PC-3 (cell line): Measurements from ENCODE around the gene PRKCQ. TPM values are rescaled to one million over a fixed set of nuclear protein-coding genes. Genes with fewer than 3 reads are reported as not detected.

Experiments used
- ATAC-seq: fragments of 200-7000 bp; cut with Tn5 transposase; 2 replicates; pipeline ENCODE4 v1.9.1; 2020; ENCODE audit warnings: mild to moderate bottlenecking, moderate library complexity
- BruUV-seq: library from RNA; stranded (reverse); fragments of 400-500 nt; replicated peaks from 2 replicates; lab custom pipeline; 2021; lab: Mats Ljungman, UMichigan
- CTCF ChIA-PET: fragments of 300-600 bp; sonication (Branson Sonifier 250); formaldehyde crosslinking; loops from one replicate; lab custom pipeline; 2022; ENCODE audit warnings: antibody characterized with exemption; lab: Charles Lee
- POLR2A ChIA-PET: fragments of 300-600 bp; sonication (Branson Sonifier 250); formaldehyde crosslinking; loops from one replicate; lab custom pipeline; 2022; ENCODE audit warnings: antibody characterized with exemption; ENCODE audit not compliant: unreplicated experiment; lab: Charles Lee
- DNase-seq: peaks from one replicate; pipeline ENCODE4 v3.0.0-alpha.2; 2015
- H2AFZ ChIP-seq: fragments of 300-600 bp; sonication (generic); 2 replicates; pipeline ENCODE4 v1.6.0; 2016; ENCODE audit warnings: antibody characterized with exemption, low read length
- H3F3A ChIP-seq: fragments of 300-600 bp; sonication (generic); one replicate; pipeline ENCODE4 v1.6.0; 2017; ENCODE audit warnings: antibody characterized with exemption, low read length, control low read depth, mild to moderate bottlenecking; ENCODE audit not compliant: unreplicated experiment
- H3K27ac ChIP-seq: fragments of 300-600 bp; sonication (generic); 2 replicates; pipeline ENCODE4 v1.5.1; 2016; ENCODE audit warnings: mild to moderate bottlenecking, low read length
- H3K27me3 ChIP-seq: fragments of 300-600 bp; sonication (generic); 2 replicates; pipeline ENCODE4 v1.6.1; 2016; ENCODE audit warnings: low read length, mixed read lengths
- H3K36me3 ChIP-seq: fragments of 300-600 bp; sonication (generic); 2 replicates; pipeline ENCODE4 v1.6.1; 2016; ENCODE audit warnings: low read depth, mixed run types, low read length, mixed read lengths
- H3K4me1 ChIP-seq: fragments of 300-600 bp; sonication (generic); 2 replicates; pipeline ENCODE4 v1.5.1; 2016; ENCODE audit warnings: low read length; ENCODE audit not compliant: insufficient read depth
- H3K4me2 ChIP-seq: fragments of 300-600 bp; sonication (generic); 2 replicates; pipeline ENCODE4 v1.6.0; 2016; ENCODE audit warnings: low read length
- H3K4me3 ChIP-seq: fragments of 300-600 bp; sonication (generic); 2 replicates; pipeline ENCODE4 v1.5.1; 2016; ENCODE audit warnings: mild to moderate bottlenecking, low read length, mixed read lengths
- H3K79me2 ChIP-seq: fragments of 300-600 bp; sonication (generic); 2 replicates; pipeline ENCODE4 v1.6.1; 2017; ENCODE audit warnings: low read length, mixed read lengths
- H3K9ac ChIP-seq: fragments of 300-600 bp; sonication (generic); 2 replicates; pipeline ENCODE4 v1.6.0; 2016; ENCODE audit warnings: mild to moderate bottlenecking, low read length
- H3K9me2 ChIP-seq: fragments of 300-600 bp; sonication (generic); replicated peaks from 2 replicates; pipeline ENCODE4 v1.6.1; 2016; ENCODE audit warnings: mixed run types, low read length, mixed read lengths
- H3K9me3 ChIP-seq: fragments of 300-600 bp; sonication (generic); 2 replicates; pipeline ENCODE4 v1.6.1; 2016; ENCODE audit warnings: low read length, mixed read lengths
- H4K20me1 ChIP-seq: fragments of 300-600 bp; sonication (generic); 2 replicates; pipeline ENCODE4 v1.6.1; 2016; ENCODE audit warnings: low read length, mixed read lengths
- EZH2 ChIP-seq: fragments of 300-600 bp; sonication (generic); IDR thresholded peaks from one replicate; pipeline ENCODE4 v1.6.1; 2017; ENCODE audit warnings: antibody characterized with exemption, mild to moderate bottlenecking, low read length; ENCODE audit not compliant: unreplicated experiment
- EZH2phosphoT487 ChIP-seq: fragments of 300-600 bp; sonication (generic); IDR thresholded peaks from 2 replicates; pipeline ENCODE4 v1.6.1; 2018; ENCODE audit warnings: mild to moderate bottlenecking, antibody characterized with exemption, low read length, borderline replicate concordance
- intact Hi-C: fragments of 100-400 bp; cut with micrococcal nuclease; formaldehyde crosslinking; loops from 2 replicates; pipeline ENCODE4 v1.9.0; 2023
- total RNA-seq: library from RNA; depleted of rRNA; stranded (reverse); fragments of >200 nt; gene quantifications from 2 replicates; pipeline ENCODE4 v1.2.3, GENCODE V29; 2014
- TF ChIP-seq, protein P1 (sequence below): fragments of 300-600 bp; sonication (generic); conservative IDR thresholded peaks from 2 replicates; pipeline ENCODE4 v1.5.1; 2017; ENCODE audit warnings: antibody characterized with exemption, low read depth, mild to moderate bottlenecking, low read length

Gene PRKCQ
- total RNA-seq, 1 experiment from 2014 or later, result not detected

DNA sequence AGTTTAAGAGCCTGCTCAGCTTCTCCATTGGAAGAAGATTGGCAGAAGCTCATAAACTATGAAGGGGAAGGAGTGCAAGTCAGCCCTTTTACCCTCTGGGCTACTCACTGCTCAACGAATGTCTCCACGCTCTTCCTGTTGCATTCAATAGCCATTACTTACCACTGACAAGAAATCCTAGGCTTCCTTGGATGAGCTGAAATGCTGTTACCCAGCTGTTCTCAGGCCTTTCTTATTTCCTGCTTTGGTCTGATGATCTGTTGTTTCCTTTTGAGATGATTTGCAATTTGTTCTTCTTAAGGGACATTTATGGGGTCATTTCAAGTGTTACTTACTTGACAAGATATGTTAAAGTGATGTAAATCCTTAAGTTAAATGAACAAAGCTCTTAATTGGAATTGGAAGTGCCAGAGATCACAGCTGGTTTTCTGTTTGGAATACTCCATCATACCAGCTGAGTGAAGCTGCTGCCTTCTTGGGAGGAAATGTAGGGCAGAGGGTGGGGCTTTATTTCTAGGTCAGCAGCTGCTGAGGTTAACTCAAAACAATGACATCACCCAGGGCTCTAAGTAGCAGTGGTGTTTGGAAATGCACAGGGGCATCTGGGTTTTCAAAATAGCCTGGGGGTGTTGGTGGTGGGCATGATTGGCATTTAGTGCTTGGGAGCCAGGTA lies 170.0 kb downstream of the PRKCQ start:
- POLR2A ChIA-PET, result no interaction called here
- Histone ChIP-seq H3K9ac (no peak overlapping the region), H3K79me2 (no peaks in the 10 kb centered on the region), H3K27me3 (peaks cover 23% of the 10 kb centered on the region), H3K9me3 (no peaks in the 10 kb centered on the region), H3K4me3 (no peak overlapping the region), H3K36me3 (no peaks in the 10 kb centered on the region), H3K9me2 (no peaks in the 10 kb centered on the region), H3K4me2 (no peak overlapping the region), H3K27ac (no peak overlapping the region), H2AFZ (no peak overlapping the region), H3K4me1 (no peaks in the 10 kb centered on the region), H4K20me1 (no peaks in the 10 kb centered on the region), H3F3A (no peaks in the 10 kb centered on the region)
- DNase-seq, result no peak
- no TSS peak for BruUV-seq
- ATAC-seq, result no peak
- TF ChIP-seq, protein P1, sequence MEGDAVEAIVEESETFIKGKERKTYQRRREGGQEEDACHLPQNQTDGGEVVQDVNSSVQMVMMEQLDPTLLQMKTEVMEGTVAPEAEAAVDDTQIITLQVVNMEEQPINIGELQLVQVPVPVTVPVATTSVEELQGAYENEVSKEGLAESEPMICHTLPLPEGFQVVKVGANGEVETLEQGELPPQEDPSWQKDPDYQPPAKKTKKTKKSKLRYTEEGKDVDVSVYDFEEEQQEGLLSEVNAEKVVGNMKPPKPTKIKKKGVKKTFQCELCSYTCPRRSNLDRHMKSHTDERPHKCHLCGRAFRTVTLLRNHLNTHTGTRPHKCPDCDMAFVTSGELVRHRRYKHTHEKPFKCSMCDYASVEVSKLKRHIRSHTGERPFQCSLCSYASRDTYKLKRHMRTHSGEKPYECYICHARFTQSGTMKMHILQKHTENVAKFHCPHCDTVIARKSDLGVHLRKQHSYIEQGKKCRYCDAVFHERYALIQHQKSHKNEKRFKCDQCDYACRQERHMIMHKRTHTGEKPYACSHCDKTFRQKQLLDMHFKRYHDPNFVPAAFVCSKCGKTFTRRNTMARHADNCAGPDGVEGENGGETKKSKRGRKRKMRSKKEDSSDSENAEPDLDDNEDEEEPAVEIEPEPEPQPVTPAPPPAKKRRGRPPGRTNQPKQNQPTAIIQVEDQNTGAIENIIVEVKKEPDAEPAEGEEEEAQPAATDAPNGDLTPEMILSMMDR, result no peak
- TF ChIP-seq EZH2 (no peak), EZH2phosphoT487 (no peak)
- intact Hi-C loops, result no loop called here
- CTCF ChIA-PET, result no interaction called here

DNA sequence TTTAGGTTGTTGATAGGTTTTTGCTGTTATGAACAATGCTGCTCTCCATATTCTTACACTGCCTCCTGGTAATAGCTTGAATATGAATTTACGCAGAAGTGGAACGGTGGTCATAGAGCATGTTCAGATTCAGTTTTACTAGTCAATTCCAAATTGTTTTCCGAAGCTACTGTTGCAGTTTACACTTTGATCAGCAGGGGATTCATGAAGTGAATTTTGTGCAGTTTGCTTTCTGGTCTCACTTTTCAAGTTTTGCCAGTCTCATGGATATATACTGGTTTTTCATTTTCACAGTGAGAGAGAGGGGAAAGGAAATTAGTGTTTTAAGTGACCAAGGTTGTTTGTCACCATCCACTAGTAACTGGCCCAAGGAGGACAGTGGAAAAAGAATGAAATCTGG lies 171.3 kb downstream of the PRKCQ start:
- Histone ChIP-seq H3K79me2 (no peaks in the 10 kb centered on the region), H3K4me3 (no peak overlapping the region), H3K36me3 (no peaks in the 10 kb centered on the region), H3K9me2 (no peaks in the 10 kb centered on the region), H3F3A (no peaks in the 10 kb centered on the region), H2AFZ (no peak overlapping the region), H4K20me1 (no peaks in the 10 kb centered on the region), H3K27me3 (peaks cover 15% of the 10 kb centered on the region), H3K27ac (no peak overlapping the region), H3K4me1 (no peaks in the 10 kb centered on the region), H3K9me3 (no peaks in the 10 kb centered on the region), H3K9ac (no peak overlapping the region), H3K4me2 (no peak overlapping the region)
- TF ChIP-seq EZH2, result no peak
- TF ChIP-seq, protein P1, result 0 out of 2 replicates have a peak, but pooled peaks have one; percentile 11
- no TSS peak for BruUV-seq
- intact Hi-C loops, result no loop called here
- ChIA-PET CTCF (interaction anchor here (0.6 kb wide), 1 partner anchor 1001 kb away, joined by 4 read pairs; no protein-coding TSS in a partner anchor), POLR2A (interaction anchor here (0.7 kb wide), 1 partner anchor 23 kb away, joined by 6 read pairs; no protein-coding TSS in a partner anchor)
- no peak for DNase-seq
- no peak for ATAC-seq

DNA sequence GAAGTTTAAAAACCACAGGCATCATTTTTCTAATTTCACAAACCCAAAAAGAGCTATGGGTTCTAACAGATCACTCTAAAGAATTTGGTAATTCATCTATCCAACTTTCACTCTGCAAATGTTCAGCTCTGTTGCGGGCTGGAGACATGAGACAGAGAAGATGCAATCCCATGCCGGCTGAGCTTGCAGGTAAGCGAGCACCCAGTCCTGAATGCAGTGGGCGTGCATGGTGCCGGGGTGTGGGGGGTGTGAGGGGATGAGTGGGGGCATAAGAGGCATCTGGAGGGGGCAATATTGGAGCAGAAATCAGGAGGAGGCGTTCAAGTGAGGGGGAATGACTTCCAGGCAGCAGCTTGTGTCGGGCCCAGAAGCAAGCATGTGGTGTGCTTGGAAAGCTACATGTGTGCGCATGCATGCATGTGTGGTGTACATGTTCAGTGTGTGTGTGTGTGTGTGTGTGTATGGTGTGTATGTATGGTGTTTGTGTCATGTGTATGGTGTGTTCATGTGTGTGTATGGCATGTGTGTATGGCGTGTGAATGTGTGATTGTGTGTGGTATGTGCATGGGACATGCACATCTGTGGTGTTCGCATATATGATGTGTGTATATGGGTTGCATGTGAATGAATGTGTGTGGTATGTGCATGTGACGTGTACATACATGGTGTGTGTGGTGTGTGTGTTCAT lies 172.9 kb downstream of the PRKCQ start:
- BruUV-seq, result no TSS peak
- intact Hi-C loops, result no loop called here

More for the DNA sequence above, 172.9 kb downstream of the PRKCQ start:
- Histone ChIP-seq H3K9me2 (no peaks in the 10 kb centered on the region), H3K4me2 (no peak overlapping the region), H3K27ac (no peak overlapping the region), H3K4me3 (no peak overlapping the region), H3K4me1 (no peaks in the 10 kb centered on the region), H3K9me3 (no peaks in the 10 kb centered on the region), H3F3A (no peaks in the 10 kb centered on the region), H3K79me2 (no peaks in the 10 kb centered on the region), H3K9ac (no peak overlapping the region), H3K27me3 (peaks cover 12% of the 10 kb centered on the region), H2AFZ (no peak overlapping the region), H3K36me3 (no peaks in the 10 kb centered on the region), H4K20me1 (no peaks in the 10 kb centered on the region)
- TF ChIP-seq, protein P1, result no peak
- TF ChIP-seq EZH2 (no peak), EZH2phosphoT487 (no peak)
- POLR2A ChIA-PET, result no interaction called here
- ATAC-seq (no peak), DNase-seq (no peak)
- CTCF ChIA-PET, result no interaction called here
